ENCODE measurements around the gene DHFR. TPM values are rescaled to one million over a fixed set of nuclear protein-coding genes. Genes with fewer than 3 reads are reported as not detected.
"Not testable (repeated sequence)": the region's sequence is repeated elsewhere in the genome, so short reads cannot be mapped to it uniquely, and the experiment has no call there.

The DHFR gene
- total RNA-seq, 2 experiments from 2014 or later = 83.4 to 90.6 TPM

DNA sequence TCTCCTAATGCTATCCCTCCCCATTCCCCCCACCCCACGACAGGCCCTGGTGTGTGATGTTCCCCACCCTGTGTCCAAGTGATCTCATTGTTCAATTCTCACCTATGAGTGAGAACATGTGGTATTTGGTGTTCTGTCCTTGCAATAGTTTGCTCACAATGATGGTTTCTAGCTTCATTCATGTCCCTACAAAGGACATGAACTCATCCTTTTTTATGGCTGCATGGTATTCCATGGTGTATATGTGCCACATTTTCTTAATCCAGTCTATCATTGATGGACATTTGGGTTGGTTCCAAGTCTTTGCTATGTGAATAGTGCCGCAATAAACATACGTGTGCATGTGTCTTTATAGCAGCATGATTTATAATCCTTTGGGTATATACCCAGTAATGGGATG lies 74.5 kb downstream of the DHFR start:
- H3K27me3 Mint-ChIP-seq = peaks cover 26% of the 10 kb centered on the region
- H3K36me3 Mint-ChIP-seq (ENCODE audit: low read depth); DNase-seq; POLR2A ChIA-PET; CTCF ChIA-PET; H3K4me3 Mint-ChIP-seq; H3K9me3 Mint-ChIP-seq; H3K27ac Mint-ChIP-seq; H3K4me1 Mint-ChIP-seq: not testable (repeated sequence)

DNA sequence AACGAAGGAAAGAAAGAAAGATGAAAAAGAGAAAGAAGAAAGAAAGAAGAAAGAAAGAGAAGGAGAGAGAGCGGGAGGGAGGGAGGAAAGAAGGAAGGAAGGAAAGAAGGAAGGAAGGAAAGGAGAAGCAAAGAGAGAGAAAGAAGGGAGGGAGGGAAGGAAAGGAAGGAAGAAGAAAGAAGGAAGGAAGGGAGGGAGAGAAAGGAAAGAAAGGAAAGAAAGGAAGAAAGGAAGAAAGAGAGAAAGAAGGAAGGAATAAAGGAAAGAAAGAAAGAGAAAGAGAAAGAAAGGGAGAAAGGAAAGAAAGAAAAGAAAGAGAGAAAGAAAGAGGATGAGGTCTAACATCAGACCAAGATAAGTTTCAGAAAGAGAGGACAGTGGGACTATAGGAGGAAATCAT lies 75.7 kb downstream of the DHFR start:
- peaks cover 31% of the 10 kb centered on the region for H3K27me3 Mint-ChIP-seq
- H3K36me3 Mint-ChIP-seq (ENCODE audit: low read depth) = peaks cover 1% of the 10 kb centered on the region
- ChIA-PET POLR2A (no interaction called here), CTCF (no interaction called here)
- H3K4me1 Mint-ChIP-seq = no peaks in the 10 kb centered on the region
- no peak overlapping the region for H3K27ac Mint-ChIP-seq
- no peaks in the 10 kb centered on the region for H3K9me3 Mint-ChIP-seq
- no peak overlapping the region for H3K4me3 Mint-ChIP-seq
- no peak for DNase-seq

DNA sequence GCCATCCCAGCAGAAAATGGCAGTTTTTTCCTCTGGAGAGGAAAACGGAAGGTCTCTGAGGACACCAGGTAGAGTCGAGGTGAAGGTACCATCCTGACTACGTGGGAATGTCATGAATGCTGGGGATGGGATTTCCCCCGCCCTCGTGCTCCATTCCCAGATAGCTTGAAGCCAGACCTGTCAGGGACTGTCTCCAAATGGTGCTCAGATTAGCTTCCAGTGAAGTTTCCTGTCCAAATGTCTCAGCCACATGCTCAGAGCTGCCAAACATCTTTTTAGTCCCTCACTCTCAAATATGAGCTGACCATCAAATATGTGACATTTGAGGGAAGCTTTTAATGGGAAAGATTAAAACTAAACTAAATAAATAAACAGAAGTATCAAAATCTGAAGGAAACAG lies 77.1 kb downstream of the DHFR start:
- ChIA-PET POLR2A (no interaction called here), CTCF (no interaction called here)
- peaks cover 1% of the 10 kb centered on the region for H3K36me3 Mint-ChIP-seq (ENCODE audit: low read depth)
- H3K9me3 Mint-ChIP-seq = no peaks in the 10 kb centered on the region
- H3K27me3 Mint-ChIP-seq = peaks cover 36% of the 10 kb centered on the region
- no peak overlapping the region for H3K4me3 Mint-ChIP-seq
- H3K27ac Mint-ChIP-seq = no peak overlapping the region
- no peaks in the 10 kb centered on the region for H3K4me1 Mint-ChIP-seq
- DNase-seq = no peak

DNA sequence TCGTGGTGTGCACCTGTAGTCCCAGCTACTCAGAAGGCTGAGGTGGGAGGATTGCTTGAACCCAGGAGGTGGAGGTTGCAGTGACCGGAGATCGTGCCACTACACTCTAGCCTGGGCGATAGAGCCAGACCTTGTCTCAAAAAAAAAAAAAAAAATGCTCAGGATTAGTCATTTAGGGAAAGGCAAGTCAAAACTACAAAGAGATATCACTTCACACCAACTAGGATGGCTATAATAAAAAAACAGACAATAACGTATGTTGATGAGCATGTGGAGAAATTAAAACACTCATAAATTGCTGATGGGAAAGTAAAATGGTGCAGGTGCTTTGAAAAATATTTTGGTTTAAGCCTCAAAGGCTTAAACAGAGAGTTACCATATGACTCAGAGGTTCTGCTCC lies 78.4 kb downstream of the DHFR start:
- no peaks in the 10 kb centered on the region for H3K9me3 Mint-ChIP-seq
- no peak overlapping the region for H3K27ac Mint-ChIP-seq
- no peaks in the 10 kb centered on the region for H3K4me1 Mint-ChIP-seq
- CTCF ChIA-PET = no interaction called here
- POLR2A ChIA-PET = no interaction called here
- no peak overlapping the region for H3K4me3 Mint-ChIP-seq
- no peak for DNase-seq
- H3K36me3 Mint-ChIP-seq (ENCODE audit: low read depth) = peaks cover 1% of the 10 kb centered on the region
- H3K27me3 Mint-ChIP-seq = peaks cover 50% of the 10 kb centered on the region

Other genes starting within 250 kb of the DHFR start
- 10 to 100 TPM in 1 of 2 experiments, 1 to 10 TPM in 1; 9.3 to 12.3 TPM for gene ZFYVE16, start 246.9 kb downstream of the DHFR start, total RNA-seq
- gene FAM151B, start 166.9 kb downstream of the DHFR start, total RNA-seq = under 1 TPM; 0.15 to 0.52 TPM
- gene ANKRD34B, start 84.7 kb downstream of the DHFR start, total RNA-seq = not detected
- 10 to 100 TPM; 23.2 to 25.4 TPM for gene MSH3, start 331 bp downstream of the DHFR start, total RNA-seq

Data from activated CD4-positive, alpha-beta T cell treated with anti-CD3 and anti-CD28 coated beads, Interleukin-2, amount 10 ng/mL, durations not matched to agents 7 days and 5 days (primary cell).